Endodermal cell (in vitro differentiated cells): Measurements from ENCODE around the gene VAV3. TPM values are rescaled to one million over a fixed set of nuclear protein-coding genes. Genes with fewer than 3 reads are reported as not detected.

Experiments
- DNase-seq: peaks from one replicate; pipeline ENCODE4 v3.0.0-alpha.2; 2017
- H3K27ac ChIP-seq: 2 replicates; pipeline ENCODE4 v1.5.1; 2013; ENCODE audit warnings: mild to moderate bottlenecking, low read depth, low read length, moderate library complexity
- H3K27me3 ChIP-seq: 2 replicates; pipeline ENCODE4 v1.6.1; 2013; ENCODE audit warnings: mild to moderate bottlenecking, low read length, moderate library complexity; ENCODE audit not compliant: insufficient read depth, control insufficient read depth, poor library complexity, severe bottlenecking
- H3K36me3 ChIP-seq: 2 replicates; pipeline ENCODE4 v1.7.0; 2013; ENCODE audit warnings: mild to moderate bottlenecking, low read length, moderate library complexity; ENCODE audit not compliant: control insufficient read depth, insufficient read depth
- H3K4me1 ChIP-seq: one replicate; pipeline ENCODE4 v1.7.0; 2013; ENCODE audit warnings: low read length; ENCODE audit not compliant: control insufficient read depth, insufficient read depth
- H3K4me3 ChIP-seq: 2 replicates; pipeline ENCODE4 v1.5.1; 2013; ENCODE audit warnings: mild to moderate bottlenecking, low read length, moderate library complexity
- H3K9ac ChIP-seq: 2 replicates; pipeline ENCODE4 v1.6.1; 2013; ENCODE audit warnings: mild to moderate bottlenecking, low read length, moderate library complexity; ENCODE audit not compliant: poor library complexity, severe bottlenecking; ENCODE audit errors: extremely low read depth
- H3K9me3 ChIP-seq: 2 replicates; pipeline ENCODE4 v1.6.1; 2013; ENCODE audit warnings: mild to moderate bottlenecking, low read length, moderate library complexity; ENCODE audit not compliant: control insufficient read depth
- H3K27ac Mint-ChIP-seq: 2 replicates; pipeline ENCODE4 v1.8.0; 2020; ENCODE audit warnings: mixed read lengths
- H3K27me3 Mint-ChIP-seq: 2 replicates; pipeline ENCODE4 v1.8.0; 2021; ENCODE audit warnings: mild to moderate bottlenecking, mixed read lengths; ENCODE audit not compliant: insufficient read depth
- H3K36me3 Mint-ChIP-seq: 2 replicates; pipeline ENCODE4 v1.8.0; 2020; ENCODE audit warnings: low read depth, mixed read lengths
- H3K4me1 Mint-ChIP-seq: 2 replicates; pipeline ENCODE4 v1.8.0; 2020; ENCODE audit warnings: mixed read lengths
- H3K4me3 Mint-ChIP-seq: 2 replicates; pipeline ENCODE4 v1.8.0; 2020; ENCODE audit warnings: mild to moderate bottlenecking, moderate library complexity, mixed read lengths
- H3K9me3 Mint-ChIP-seq: 2 replicates; pipeline ENCODE4 v1.8.0; 2020; ENCODE audit warnings: mild to moderate bottlenecking, mixed read lengths
- WGBS, 2 experiments: methylation state at CpG; one replicate each; pipeline versions ENCODE4 v1.1.5 to v1.1.7; 2013; ENCODE audit warnings: missing lambda C conversion rate in 2 of 2, mixed read lengths in 1 of 2; ENCODE audit not compliant: insufficient coverage in 1 of 2, insufficient read length in 1 of 2; 5-methylcytosine and 5-hydroxymethylcytosine counted together
- total RNA-seq, 2 donors: library from RNA; stranded (reverse); fragmentation: NEBNext Ultra II Directional in 1 of 2; extraction: Animal tissue kit (Norgen Biotek cat#: 25700) in 1 of 2; gene quantifications; 2 replicates in 1 of 2; 3 replicates in 1 of 2; pipeline ENCODE4 v1.2.1, GENCODE V29; 2021
- TF ChIP-seq, protein P1 (sequence below): fragments of 200-600 bp; sonication (generic); conservative IDR thresholded peaks from 2 replicates; pipeline ENCODE4 v1.5.0; 2021; ENCODE audit warnings: antibody characterized with exemption, mild to moderate bottlenecking

VAV3 gene
- total RNA-seq, 2 donors from 2014 or later = 6.9 to 9.6 TPM

DNA sequence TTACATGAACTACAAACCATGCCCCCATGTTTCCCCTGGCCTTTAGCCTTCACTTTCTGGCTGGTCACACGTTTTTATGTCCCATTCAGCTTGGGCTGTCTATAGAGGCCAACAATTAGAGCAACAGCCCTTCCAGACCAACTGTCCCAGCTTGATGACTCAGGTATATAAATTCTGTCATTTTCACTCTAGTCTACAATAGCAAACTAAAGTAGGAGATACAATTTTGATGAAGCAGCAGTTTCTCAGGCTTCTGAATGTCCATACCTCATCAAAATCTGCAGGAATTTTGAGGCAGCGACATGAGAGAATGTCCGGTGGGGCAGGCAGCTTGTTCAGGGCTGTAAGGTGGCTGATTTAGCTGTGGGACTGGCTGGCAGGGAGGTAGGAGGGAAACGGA is 45.6 kb upstream of the VAV3 start:
- Histone ChIP-seq H3K4me3 (no peak overlapping the region), H3K27me3 (no peaks in the 10 kb centered on the region), H3K9ac (no peak overlapping the region), H3K4me1 (peaks cover 3% of the 10 kb centered on the region), H3K27ac (no peak overlapping the region), H3K36me3 (no peaks in the 10 kb centered on the region), H3K9me3 (no peaks in the 10 kb centered on the region)
- DNase-seq = no peak
- no peaks in the 10 kb centered on the region for H3K9me3 Mint-ChIP-seq
- 76 to 89% methylated on average over 3 to 4 of the region's 4 CpGs for WGBS, 2 experiments
- peaks cover 3% of the 10 kb centered on the region for H3K4me1 Mint-ChIP-seq
- H3K36me3 Mint-ChIP-seq = no peaks in the 10 kb centered on the region
- H3K4me3 Mint-ChIP-seq = no peak overlapping the region
- TF ChIP-seq, protein P1, sequence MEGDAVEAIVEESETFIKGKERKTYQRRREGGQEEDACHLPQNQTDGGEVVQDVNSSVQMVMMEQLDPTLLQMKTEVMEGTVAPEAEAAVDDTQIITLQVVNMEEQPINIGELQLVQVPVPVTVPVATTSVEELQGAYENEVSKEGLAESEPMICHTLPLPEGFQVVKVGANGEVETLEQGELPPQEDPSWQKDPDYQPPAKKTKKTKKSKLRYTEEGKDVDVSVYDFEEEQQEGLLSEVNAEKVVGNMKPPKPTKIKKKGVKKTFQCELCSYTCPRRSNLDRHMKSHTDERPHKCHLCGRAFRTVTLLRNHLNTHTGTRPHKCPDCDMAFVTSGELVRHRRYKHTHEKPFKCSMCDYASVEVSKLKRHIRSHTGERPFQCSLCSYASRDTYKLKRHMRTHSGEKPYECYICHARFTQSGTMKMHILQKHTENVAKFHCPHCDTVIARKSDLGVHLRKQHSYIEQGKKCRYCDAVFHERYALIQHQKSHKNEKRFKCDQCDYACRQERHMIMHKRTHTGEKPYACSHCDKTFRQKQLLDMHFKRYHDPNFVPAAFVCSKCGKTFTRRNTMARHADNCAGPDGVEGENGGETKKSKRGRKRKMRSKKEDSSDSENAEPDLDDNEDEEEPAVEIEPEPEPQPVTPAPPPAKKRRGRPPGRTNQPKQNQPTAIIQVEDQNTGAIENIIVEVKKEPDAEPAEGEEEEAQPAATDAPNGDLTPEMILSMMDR = no peak
- no peak overlapping the region for H3K27ac Mint-ChIP-seq
- no peaks in the 10 kb centered on the region for H3K27me3 Mint-ChIP-seq

DNA sequence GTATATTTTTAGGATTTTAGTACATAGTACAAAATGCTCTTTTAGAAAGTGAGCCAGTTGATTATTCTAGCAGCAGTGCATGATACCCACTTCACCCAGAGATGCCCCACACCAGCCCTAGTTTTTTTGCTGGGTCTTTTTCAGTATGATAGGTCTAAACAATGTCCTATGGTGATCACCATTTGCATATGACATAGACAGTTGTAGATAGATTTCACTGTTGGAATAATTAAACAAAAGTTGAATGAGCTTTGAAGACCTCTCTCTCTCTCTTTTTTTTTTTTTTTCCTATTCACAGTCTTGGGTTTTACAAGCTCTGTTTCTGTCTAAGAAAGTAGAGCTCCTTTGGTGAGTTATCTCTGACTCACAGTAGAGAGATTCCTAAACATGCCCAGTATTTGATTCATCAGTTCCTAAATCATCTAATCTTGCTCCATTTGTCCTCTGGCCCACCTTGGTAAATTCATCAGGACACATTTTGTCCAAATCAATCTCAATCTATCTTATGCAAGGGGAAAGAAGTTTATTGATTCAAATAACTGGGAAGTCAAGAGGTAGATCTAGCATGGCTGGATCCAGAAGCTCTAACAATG is 44.7 kb upstream of the VAV3 start:
- Histone ChIP-seq H3K27me3 (no peaks in the 10 kb centered on the region), H3K36me3 (no peaks in the 10 kb centered on the region), H3K9me3 (no peaks in the 10 kb centered on the region), H3K4me3 (no peak overlapping the region), H3K27ac (no peak overlapping the region), H3K9ac (no peak overlapping the region), H3K4me1 (peaks cover 3% of the 10 kb centered on the region)
- Mint-ChIP-seq H3K4me3 (no peak overlapping the region), H3K27ac (no peak overlapping the region), H3K9me3 (no peaks in the 10 kb centered on the region), H3K27me3 (no peaks in the 10 kb centered on the region), H3K36me3 (no peaks in the 10 kb centered on the region), H3K4me1 (no peaks in the 10 kb centered on the region)
- TF ChIP-seq, protein P1 = no peak
- DNase-seq = no peak

DNA sequence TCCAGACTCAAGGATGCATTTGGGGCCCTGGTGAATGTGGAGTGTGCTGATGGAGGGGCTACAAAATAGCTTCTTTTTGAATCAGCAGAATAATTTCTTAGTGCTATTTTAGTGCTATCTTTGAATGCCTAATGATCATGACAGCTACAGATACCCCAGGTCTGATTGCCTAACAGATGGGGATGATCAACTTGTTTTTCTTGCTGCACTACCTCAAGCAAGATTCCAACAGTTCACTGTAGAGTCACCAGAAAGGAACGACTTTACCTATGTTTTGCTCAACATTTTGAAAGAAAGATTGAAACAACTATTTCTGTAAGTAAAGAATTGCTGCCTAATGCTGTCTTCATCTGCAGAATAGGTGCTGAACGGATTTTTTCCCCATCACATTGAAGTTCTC is 42.6 kb upstream of the VAV3 start:
- WGBS, 2 experiments = 87 to 91% methylated on average over 1 to 2 of the region's 2 CpGs
- H3K4me1 ChIP-seq = peaks cover 3% of the 10 kb centered on the region
- TF ChIP-seq, protein P1 = no peak
- Mint-ChIP-seq H3K27ac (no peak overlapping the region), H3K4me3 (no peak overlapping the region), H3K9me3 (no peaks in the 10 kb centered on the region), H3K4me1 (no peaks in the 10 kb centered on the region), H3K36me3 (no peaks in the 10 kb centered on the region), H3K27me3 (no peaks in the 10 kb centered on the region)
- DNase-seq = no peak
- no peaks in the 10 kb centered on the region for H3K36me3 ChIP-seq
- no peak overlapping the region for H3K4me3 ChIP-seq
- no peaks in the 10 kb centered on the region for H3K27me3 ChIP-seq
- H3K9me3 ChIP-seq = no peaks in the 10 kb centered on the region
- H3K27ac ChIP-seq = no peak overlapping the region
- no peak overlapping the region for H3K9ac ChIP-seq
